Occipital lobe (tissue), 2 donors: ENCODE data around the gene SIX3. TPM values are rescaled to one million over a fixed set of nuclear protein-coding genes. Genes with fewer than 3 reads are reported as not detected.

ENCODE experiments used
- DNase-seq: peaks from one replicate; lab custom pipeline; 2025; lab: John Stamatoyannopoulos, UW
- total RNA-seq: library from RNA; depleted of rRNA; stranded (reverse); fragments of >200 nt; gene quantifications from one replicate; pipeline ENCODE4 v1.2.3, GENCODE V29; 2014

Gene SIX3
- total RNA-seq, 1 donor from 2014 or later: not detected

DNA sequence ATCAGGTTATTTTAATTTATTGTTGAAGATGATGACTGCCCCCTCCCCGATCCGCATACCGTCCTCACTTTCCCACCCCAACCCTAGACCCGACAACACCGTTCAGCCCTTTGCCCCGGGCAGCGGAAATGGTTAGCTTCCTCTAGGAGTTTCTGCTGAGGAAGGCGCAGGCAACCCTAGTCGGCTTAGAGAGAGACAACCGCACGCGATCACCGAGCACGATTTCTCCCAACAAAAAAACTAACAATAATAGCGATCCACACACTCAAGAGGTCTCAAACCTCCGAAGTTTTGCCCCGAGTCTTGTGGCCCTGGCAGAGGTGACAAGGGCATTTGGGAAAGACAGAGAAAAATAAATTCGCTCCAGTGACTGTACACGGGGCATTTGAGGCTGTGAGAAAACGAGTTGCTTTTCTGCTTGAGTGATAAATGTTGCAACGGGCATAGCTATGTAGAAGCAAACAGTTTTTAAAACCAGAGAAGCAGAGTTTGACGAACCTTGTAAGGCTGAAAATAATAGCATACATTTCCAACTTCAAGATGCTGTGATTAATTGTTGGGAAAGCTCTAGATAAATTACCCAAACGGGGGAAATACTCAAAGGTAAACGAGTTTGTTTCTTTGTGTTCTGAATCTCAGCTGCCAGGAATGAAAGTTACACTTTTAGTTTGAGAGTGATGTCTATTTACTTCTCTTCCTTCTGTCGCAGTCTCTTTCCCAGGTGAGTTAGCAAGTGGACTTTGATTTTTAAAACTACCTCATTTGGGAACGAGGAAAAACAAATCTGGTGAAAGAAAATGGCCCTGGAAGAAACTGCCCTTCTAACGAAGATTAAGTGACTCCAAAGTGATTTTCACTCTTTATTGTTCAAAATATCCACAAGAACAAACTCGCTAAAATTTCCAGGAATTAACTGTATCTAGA, 11.0 kb upstream of the SIX3 start:
- DNase-seq: no peak

GRCh38 chr2:44931198-44931780, 10.2 kb upstream of the SIX3 start:
- no peak for DNase-seq

DNA sequence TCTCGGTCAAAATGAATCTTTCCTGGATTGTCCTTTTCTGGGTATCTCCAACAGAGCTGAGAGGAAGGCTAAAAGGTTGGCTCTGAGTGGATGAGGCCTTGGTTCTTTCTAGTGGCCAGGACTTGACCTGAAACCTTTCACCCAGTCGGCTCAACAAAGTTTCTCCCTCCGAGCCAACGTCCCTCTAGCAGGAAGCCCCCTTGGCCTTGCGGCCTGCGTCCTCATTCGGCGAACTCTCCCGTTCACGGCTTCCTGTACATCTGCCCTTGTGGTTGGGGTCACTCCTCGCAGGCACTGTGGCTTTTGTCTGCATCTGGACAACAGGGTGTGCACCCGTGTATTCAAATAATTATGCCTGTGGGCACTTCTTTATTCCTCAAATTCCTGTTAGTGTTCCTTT, 9.4 kb upstream of the SIX3 start:
- no peak for DNase-seq

GRCh38 chr2:44932564-44933392, 8.7 kb upstream of the SIX3 start:
- no peak for DNase-seq

DNA sequence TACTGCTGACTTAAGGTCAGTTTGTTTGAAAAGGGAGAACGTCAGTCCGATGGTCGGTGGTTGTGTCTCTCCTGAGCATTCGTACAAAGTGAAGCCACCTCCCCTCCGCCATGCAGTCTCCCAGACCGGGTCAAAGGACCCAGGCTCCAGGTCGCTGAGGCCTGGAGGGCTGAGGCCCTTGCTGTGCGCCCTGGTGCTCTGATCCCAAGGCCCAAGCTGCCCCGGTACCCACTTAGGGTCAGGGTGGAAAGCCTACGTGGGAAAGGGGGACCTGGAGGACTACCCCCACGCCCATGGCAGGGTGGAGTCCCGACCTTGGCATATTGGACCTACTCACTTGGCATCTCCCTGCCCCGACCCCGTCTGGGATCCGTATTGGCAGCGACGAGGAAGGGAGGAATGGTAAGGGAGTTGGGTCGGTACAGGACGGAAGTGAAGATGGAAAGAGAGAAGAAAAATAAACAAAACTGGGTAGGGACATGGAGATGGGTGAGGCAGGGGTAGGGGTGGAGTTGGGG, 8.0 kb upstream of the SIX3 start:
- no peak for DNase-seq

- no peak for DNase-seq
Observed at GRCh38 chr2:44934038-44934982, 7.2 kb upstream of the SIX3 start.

DNA sequence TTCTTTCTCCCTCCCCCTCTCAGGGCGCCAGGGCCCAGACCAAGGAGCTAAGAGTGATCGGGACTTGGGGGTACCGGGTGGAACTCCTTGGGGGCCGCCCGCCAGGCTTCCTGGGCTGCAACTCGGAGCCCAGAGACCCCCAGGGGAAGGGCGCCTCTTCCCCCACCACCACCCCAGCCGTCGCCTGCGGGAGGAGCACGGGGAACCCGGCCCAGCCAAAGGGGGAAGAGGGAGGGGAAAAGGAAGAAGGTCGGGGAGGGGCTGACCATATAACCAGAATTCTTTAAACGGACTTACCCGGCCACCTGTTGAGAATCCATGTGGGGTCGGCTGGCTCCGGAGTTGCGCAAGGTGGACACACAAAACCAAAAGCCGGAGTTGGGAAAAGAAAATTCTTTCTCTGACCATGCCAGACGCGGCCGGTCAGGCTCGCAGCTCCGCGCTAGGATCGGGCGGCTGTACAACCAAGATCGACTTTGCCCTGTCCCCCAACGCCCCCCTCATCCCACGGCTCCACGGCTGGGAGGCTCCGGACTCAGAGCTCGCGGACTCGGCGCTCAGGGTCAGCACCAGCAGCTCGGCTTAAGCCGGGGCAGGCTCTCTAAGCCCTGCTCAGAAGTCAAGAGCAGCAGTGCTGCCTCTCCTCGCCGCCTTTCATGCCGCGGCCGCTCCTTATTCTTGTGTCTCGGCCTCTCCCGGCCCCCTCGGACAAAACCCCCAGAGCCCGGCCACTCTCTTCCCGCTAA, 6.3 kb upstream of the SIX3 start:
- DNase-seq: no peak

DNA sequence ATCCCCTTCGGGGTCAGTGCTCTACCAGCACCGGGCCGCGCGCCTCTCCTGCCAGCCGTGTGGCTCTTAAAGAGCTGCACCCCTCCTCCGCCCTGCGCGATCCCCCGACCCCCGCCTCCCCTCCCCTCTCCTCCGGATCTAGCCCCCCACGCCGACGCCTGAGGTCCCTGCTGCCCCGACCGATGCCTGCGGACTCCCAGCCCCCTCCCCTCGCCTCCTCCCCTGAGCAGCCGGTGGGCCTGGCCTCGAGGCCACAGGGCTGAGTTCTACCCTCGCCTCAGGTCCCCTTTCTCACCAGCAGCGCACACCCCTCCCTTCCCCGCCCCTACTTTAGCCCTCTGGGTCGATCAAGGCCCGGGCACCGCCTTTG, 5.8 kb upstream of the SIX3 start:
- DNase-seq: no peak

- DNase-seq: no peak
Observed at GRCh38 chr2:44936275-44936674, 5.2 kb upstream of the SIX3 start.

DNA sequence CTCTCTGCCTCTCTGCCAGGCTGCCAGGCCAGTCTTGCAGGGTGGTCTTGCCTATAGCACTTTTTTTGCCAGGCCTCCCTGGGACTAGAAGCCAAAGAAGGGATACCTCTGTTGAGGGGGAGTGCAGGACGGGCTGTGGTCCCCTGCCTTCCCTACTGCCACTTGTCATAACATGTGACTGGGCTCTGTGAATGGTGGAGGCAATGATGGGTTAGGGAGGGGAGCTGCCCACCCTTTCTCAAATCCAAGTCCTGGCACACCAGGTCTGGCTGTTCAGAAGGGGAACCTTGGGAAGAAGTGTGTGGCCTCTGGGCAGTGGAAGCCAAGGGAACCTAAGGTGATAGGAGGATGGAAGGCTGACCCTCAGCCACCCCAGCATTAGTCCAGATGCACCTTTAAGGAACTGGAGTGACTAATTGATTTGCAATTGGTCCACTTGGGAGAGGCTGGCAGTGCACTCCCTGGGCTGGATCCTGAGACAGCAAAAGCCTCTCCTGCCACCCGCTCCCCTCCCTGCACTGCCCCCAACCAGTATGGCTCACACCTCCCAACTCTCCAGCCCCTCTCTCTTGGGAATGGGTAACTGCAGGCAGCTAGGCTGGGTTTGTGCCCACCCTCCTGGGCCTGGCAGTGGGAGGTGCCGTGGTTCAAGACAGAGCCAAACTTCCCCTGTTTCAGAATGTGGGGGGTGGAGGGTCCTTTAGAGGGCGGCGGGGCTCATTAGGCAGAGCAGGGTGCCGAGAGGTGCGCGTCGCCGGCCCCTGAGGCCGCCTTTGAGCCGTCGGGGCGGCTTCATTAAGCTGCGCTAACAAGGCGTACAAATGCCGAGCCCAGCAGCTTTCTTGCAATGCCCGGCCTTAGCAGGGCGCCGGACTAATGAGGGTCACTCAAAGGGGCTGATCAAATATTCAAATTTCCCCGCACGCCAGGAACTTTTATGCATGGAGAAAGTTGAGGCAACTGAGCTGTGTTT, 4.5 kb upstream of the SIX3 start:
- DNase-seq: no peak

- DNase-seq: no peak
Observed at GRCh38 chr2:44937688-44938240, 3.7 kb upstream of the SIX3 start.

DNA sequence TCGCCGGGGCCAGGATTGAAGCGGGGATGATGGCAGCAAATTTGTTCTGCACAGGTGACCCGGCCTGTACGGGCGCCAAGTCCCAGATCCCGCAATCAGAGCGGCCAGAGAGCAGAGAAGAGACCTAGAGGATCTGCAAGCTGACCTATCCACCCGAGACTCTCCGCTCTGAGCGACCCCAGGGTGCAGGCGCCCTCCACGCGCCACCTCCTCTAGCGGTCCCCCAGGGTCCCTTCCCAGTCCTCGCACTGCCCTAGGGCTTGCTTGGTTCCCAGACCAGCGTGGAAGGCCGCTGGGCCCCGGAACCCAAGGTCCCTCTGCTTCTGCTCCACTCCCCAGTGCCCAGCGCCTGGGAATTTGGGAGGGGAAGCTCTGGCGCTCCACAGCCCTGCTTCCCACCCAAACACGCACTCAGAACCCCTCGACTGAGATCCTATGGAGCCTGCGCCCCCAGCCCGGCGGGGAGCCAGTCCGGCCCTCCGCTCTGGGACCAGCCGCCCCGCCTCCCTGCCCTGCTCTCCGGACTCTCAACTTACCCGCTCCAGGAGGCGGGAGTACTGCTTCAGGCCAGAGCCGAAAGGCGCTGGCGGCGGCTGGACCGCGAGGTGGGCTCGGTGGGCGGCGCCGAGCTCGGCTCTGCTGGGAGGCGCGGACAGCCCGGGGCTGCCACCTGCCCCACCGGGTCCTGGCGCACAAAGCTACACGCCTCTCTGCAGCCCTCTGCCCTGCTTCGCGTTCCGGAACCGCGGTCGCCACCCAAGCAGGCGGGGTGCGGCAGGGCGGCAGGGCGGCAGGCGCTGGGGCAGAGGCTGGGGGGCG, 3.0 kb upstream of the SIX3 start:
- no peak for DNase-seq

DNA sequence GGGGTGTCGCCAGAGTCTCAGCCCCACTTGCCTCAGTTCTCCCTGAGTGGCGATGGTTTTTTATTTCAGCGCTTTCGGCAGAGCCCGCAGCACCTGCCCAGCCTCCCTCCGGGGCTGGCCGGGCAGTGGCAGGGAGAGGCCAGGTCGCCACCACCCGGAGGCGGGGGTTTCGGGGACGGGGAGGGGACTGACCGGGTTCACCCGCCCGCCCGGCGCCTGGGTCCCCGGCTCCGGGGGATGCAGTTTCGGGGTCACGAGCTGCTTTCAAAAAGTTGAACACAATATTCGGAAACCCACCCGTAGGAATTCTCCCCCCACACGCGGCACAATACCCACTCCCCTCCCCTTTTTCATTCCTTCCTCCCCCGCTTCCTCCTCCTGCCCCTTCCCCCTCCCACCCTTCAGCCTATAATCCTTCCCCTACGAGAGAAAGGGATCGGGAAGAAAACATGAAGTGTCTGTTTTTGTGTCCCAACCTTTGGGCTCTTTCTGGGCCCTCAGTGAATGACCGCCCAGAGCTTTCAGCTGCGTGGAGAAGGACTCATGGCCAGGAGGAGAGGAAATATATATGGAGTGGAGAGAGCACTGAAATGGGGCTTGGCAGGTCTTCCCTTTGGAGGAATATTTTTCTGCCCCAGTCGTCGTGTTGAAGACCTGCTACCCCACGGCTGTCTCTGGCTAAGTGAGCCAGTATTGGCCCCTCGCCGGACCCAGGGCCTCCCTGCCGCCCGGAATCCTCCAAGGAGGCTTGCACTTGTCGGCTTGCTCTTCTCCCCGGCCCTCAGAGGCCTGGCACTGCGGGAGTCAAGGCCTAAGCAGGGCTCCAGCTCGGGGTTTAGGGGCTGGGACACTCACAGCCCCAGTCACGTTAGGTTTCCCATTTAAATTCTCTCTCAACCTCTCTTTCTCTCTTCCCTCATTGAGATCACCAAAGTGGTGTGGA, 2.1 kb upstream of the SIX3 start:
- DNase-seq: no peak

- DNase-seq: no peak
Observed at GRCh38 chr2:44940049-44940494, 1.4 kb upstream of the SIX3 start.

DNA sequence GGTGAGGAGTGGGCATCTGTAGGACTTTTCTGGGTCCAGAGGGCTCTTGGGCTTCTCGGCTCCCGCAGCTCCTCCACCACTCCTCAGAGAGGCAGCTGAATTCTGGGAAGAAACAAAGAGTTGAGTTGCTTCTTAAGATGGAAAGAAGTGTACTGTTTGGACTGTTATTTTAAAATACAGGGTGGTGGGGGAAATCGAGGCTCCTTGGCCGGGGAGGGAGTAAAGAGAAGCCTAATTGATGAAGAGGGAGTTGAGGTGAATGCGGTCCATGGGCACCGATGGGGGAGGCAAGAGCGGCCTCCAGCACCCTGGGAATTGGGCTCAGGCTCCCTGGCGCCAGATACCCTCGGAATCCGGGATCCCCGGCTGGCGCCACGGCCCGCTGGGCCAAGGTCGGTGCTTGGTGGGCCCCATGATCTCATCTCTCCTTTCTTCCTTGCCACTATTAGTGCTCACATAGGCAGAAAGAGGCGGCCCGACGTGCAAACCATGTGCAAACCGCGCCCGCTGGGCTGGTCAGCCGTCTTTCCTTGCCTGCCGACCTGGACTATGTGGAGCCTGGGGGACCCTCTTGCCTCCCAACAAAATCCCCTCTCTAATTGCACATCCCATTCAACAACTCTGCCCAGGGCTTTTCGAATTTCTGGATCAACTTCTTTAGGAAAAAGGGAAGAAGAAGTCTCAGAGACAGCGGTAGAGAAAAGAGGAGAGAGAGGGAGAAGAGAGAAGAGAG, 604 bp upstream of the SIX3 start:
- DNase-seq: no peak
